ENCODE measurements around the gene PRKN.

Gene PRKN

DNA sequence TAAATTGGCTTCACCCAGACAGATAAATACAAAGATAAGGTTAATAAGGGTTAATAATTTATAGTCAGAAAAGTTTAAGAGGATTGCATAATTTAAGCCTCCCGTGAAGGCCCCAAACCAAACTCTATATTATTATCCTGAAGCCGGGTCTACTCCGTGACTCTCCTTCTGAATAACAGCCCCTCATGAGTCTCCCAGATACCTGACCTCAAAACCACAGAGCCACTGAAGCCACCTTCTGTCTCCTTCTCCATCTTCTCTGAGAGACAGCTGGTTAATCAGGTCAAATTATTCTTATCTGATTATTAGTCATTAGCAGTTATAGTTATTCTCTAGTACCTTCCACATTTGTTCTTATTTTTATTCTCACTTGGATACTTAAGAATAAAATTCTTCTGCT is 884.5 kb downstream of the PRKN start:
- no peak for TF ChIP-seq ZNF37A (tag by site-specific recombination; IDR thresholded peaks at IDR 0.05)
- TF ChIP-seq, protein P1, sequence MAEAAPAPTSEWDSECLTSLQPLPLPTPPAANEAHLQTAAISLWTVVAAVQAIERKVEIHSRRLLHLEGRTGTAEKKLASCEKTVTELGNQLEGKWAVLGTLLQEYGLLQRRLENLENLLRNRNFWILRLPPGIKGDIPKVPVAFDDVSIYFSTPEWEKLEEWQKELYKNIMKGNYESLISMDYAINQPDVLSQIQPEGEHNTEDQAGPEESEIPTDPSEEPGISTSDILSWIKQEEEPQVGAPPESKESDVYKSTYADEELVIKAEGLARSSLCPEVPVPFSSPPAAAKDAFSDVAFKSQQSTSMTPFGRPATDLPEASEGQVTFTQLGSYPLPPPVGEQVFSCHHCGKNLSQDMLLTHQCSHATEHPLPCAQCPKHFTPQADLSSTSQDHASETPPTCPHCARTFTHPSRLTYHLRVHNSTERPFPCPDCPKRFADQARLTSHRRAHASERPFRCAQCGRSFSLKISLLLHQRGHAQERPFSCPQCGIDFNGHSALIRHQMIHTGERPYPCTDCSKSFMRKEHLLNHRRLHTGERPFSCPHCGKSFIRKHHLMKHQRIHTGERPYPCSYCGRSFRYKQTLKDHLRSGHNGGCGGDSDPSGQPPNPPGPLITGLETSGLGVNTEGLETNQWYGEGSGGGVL (tag by site-specific recombination; IDR thresholded peaks at IDR 0.05), result no peak
- TF ChIP-seq, protein P2, sequence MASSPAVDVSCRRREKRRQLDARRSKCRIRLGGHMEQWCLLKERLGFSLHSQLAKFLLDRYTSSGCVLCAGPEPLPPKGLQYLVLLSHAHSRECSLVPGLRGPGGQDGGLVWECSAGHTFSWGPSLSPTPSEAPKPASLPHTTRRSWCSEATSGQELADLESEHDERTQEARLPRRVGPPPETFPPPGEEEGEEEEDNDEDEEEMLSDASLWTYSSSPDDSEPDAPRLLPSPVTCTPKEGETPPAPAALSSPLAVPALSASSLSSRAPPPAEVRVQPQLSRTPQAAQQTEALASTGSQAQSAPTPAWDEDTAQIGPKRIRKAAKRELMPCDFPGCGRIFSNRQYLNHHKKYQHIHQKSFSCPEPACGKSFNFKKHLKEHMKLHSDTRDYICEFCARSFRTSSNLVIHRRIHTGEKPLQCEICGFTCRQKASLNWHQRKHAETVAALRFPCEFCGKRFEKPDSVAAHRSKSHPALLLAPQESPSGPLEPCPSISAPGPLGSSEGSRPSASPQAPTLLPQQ (tag by site-specific recombination; IDR thresholded peaks at IDR 0.05), result no peak
- TF ChIP-seq ZNF366 (tag by site-specific recombination; conservative IDR thresholded peaks at IDR 0.05), result no peak
- Histone ChIP-seq H3K4me3 (ENCODE audit: low read depth, low read length) (no peak overlapping the region), H3K27ac (ENCODE audit: extremely low read depth, low read depth, low read length) (no peak overlapping the region), H3K4me1 (ENCODE audit: control insufficient read depth, insufficient read depth, low read length) (no peaks in the 10 kb centered on the region), H3K36me3 (ENCODE audit: control insufficient read depth in 2 of 2, insufficient read depth in 1 of 2, low read length in 2 of 2) (no peaks in the 10 kb centered on the region), H3K9me3 (ENCODE audit: control insufficient read depth, insufficient read depth, low read depth, low read length) (no peaks in the 10 kb centered on the region)
- ChIA-PET POLR2A (no interaction called here), CTCF (interaction anchor here (0.6 to 0.9 kb wide), 2 partner anchors 16 to 99 kb away, joined by 3 to 6 read pairs; no protein-coding TSS in a partner anchor)

DNA sequence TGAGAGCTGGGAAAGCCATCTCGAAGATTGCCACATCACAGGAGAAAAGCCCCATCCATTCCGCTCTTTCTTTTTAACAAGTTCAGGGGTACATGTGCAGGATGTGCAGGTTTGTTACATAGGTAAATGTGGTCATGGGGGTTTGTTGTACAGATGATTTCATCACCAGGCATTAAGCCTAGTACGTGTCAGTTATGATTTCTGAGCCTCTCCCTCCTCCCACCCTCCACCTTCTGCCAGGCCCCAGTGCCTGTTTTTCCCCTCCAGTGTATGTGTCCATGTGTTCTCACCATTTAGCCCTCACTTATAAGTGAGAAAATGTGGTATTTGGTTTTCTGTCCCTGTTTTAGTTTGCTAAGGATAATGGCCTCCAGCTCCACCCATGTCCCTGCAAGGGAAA is 887.2 kb downstream of the PRKN start:
- POLR2A ChIA-PET, result no interaction called here
- CTCF ChIA-PET, result interaction anchor here (0.6 kb wide), 2 partner anchors 95 to 996 kb away, joined by 3 read pairs; no protein-coding TSS in a partner anchor
- Histone ChIP-seq H3K9me3 (ENCODE audit: control insufficient read depth, insufficient read depth, low read depth, low read length) (no peaks in the 10 kb centered on the region), H3K27ac (ENCODE audit: extremely low read depth, low read depth, low read length) (no peak overlapping the region), H3K4me3 (ENCODE audit: low read depth, low read length) (no peak overlapping the region), H3K4me1 (ENCODE audit: control insufficient read depth, insufficient read depth, low read length) (no peaks in the 10 kb centered on the region), H3K36me3 (ENCODE audit: control insufficient read depth in 2 of 2, insufficient read depth in 1 of 2, low read length in 2 of 2) (no peaks in the 10 kb centered on the region)
- no peak for TF ChIP-seq ZSCAN30 (tag by site-specific recombination; IDR thresholded peaks at IDR 0.05)
- TF ChIP-seq ZNF621 (tag by site-specific recombination; IDR thresholded peaks at IDR 0.05), result no peak
- no peak for TF ChIP-seq ZNF10 (tag by site-specific recombination; IDR thresholded peaks at IDR 0.05)
- TF ChIP-seq ZNF23 (tag by site-specific recombination; IDR thresholded peaks at IDR 0.05; ENCODE audit: borderline replicate concordance), result no peak
- TF ChIP-seq ZNF350 (tag by site-specific recombination; IDR thresholded peaks at IDR 0.05), result no peak
- TF ChIP-seq ZNF404 (tag by site-specific recombination; IDR thresholded peaks at IDR 0.05), result no peak
- TF ChIP-seq OVOL3 (tag by site-specific recombination; IDR thresholded peaks at IDR 0.05), result no peak
- TF ChIP-seq, protein P1 (tag by site-specific recombination; IDR thresholded peaks at IDR 0.05), result no peak
- TF ChIP-seq KLF7 (tag by site-specific recombination; IDR thresholded peaks at IDR 0.05; ENCODE audit: borderline replicate concordance), result no peak
- TF ChIP-seq, protein P3, sequence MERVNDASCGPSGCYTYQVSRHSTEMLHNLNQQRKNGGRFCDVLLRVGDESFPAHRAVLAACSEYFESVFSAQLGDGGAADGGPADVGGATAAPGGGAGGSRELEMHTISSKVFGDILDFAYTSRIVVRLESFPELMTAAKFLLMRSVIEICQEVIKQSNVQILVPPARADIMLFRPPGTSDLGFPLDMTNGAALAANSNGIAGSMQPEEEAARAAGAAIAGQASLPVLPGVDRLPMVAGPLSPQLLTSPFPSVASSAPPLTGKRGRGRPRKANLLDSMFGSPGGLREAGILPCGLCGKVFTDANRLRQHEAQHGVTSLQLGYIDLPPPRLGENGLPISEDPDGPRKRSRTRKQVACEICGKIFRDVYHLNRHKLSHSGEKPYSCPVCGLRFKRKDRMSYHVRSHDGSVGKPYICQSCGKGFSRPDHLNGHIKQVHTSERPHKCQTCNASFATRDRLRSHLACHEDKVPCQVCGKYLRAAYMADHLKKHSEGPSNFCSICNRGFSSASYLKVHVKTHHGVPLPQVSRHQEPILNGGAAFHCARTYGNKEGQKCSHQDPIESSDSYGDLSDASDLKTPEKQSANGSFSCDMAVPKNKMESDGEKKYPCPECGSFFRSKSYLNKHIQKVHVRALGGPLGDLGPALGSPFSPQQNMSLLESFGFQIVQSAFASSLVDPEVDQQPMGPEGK (tag by site-specific recombination; IDR thresholded peaks at IDR 0.05), result no peak
- TF ChIP-seq, protein P4, sequence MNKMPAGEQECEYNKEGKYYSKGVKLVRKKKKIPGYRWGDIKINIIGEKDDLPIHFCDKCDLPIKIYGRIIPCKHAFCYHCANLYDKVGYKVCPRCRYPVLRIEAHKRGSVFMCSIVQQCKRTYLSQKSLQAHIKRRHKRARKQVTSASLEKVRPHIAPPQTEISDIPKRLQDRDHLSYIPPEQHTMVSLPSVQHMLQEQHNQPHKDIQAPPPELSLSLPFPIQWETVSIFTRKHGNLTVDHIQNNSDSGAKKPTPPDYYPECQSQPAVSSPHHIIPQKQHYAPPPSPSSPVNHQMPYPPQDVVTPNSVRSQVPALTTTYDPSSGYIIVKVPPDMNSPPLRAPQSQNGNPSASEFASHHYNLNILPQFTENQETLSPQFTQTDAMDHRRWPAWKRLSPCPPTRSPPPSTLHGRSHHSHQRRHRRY (tag by site-specific recombination; IDR thresholded peaks at IDR 0.05), result no peak
- no peak for TF ChIP-seq ZNF184 (tag by site-specific recombination; IDR thresholded peaks at IDR 0.05)
- TF ChIP-seq BCL11A (tag by site-specific recombination; IDR thresholded peaks at IDR 0.05; ENCODE audit: low read depth), result no peak
- no peak for TF ChIP-seq ZBTB20 (tag by site-specific recombination; IDR thresholded peaks at IDR 0.05)
- TF ChIP-seq ZNF175 (tag by site-specific recombination; IDR thresholded peaks at IDR 0.05), result no peak
- TF ChIP-seq GLIS2 (tag by site-specific recombination; IDR thresholded peaks at IDR 0.05), result no peak
- TF ChIP-seq ZNF830 (tag by site-specific recombination; IDR thresholded peaks at IDR 0.05; ENCODE audit: low read depth), result no peak
- no peak for TF ChIP-seq SP2 (tag by site-specific recombination; IDR thresholded peaks at IDR 0.05)
- TF ChIP-seq, protein P5, sequence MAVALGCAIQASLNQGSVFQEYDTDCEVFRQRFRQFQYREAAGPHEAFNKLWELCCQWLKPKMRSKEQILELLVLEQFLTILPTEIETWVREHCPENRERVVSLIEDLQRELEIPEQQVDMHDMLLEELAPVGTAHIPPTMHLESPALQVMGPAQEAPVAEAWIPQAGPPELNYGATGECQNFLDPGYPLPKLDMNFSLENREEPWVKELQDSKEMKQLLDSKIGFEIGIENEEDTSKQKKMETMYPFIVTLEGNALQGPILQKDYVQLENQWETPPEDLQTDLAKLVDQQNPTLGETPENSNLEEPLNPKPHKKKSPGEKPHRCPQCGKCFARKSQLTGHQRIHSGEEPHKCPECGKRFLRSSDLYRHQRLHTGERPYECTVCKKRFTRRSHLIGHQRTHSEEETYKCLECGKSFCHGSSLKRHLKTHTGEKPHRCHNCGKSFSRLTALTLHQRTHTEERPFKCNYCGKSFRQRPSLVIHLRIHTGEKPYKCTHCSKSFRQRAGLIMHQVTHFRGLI (tag by site-specific recombination; IDR thresholded peaks at IDR 0.05), result no peak
